Esophagus muscularis mucosa (tissue), 4 donors: ENCODE data around the gene FAM216B. TPM values are rescaled to one million over a fixed set of nuclear protein-coding genes. Genes with fewer than 3 reads are reported as not detected.

Experiments used
- DNase-seq: peaks from one replicate; pipeline ENCODE4 v3.0.0-alpha.2; 2017; ENCODE audit errors: extremely low spot score
- H3K27ac ChIP-seq, 4 donors: fragments of 200-600 bp; sonication (generic); replicated peaks in 1 of 4; 1 replicate in 3 of 4; 2 replicates in 1 of 4; pipeline ENCODE4 v1.5.1; 2016 to 2019; ENCODE audit warnings: mild to moderate bottlenecking in 1 of 4
- H3K27me3 ChIP-seq, 4 donors: fragments of 200-600 bp; sonication (generic); one replicate each; pipeline versions ENCODE4 v1.5.1 to v1.6.0; 2016 to 2019
- H3K36me3 ChIP-seq, 4 donors: fragments of 200-600 bp; sonication (generic); one replicate each; pipeline ENCODE4 v1.5.1; 2016 to 2019
- H3K4me1 ChIP-seq, 4 donors: fragments of 200-600 bp; sonication (generic); one replicate each; pipeline ENCODE4 v1.5.1; 2016 to 2019
- H3K4me3 ChIP-seq, 4 donors: fragments of 200-600 bp; sonication (generic); 1 replicate in 2 of 4; 2 replicates in 2 of 4; pipeline ENCODE4 v1.5.1; 2016 to 2019; ENCODE audit warnings: mild to moderate bottlenecking in 4 of 4, moderate library complexity in 1 of 4
- H3K9me3 ChIP-seq, 4 donors: fragments of 200-600 bp; sonication (generic); 1 replicate in 3 of 4; 2 replicates in 1 of 4; pipeline ENCODE4 v1.5.1; 2016 to 2019
- EP300 ChIP-seq: sonication (generic); formaldehyde crosslinking; IDR thresholded peaks from one replicate; pipeline ENCODE4 v1.6.1; 2017; ENCODE audit warnings: antibody characterized with exemption
- POLR2A ChIP-seq: fragments of 450-650 bp; IDR thresholded peaks from one replicate; pipeline ENCODE4 v1.6.1; 2017; ENCODE audit warnings: antibody characterized with exemption, moderate library complexity, mild to moderate bottlenecking, low read depth
- POLR2AphosphoS5 ChIP-seq, 2 donors: sonication (generic); formaldehyde crosslinking; IDR thresholded peaks; one replicate each; pipeline ENCODE4 v1.6.1; 2017; ENCODE audit warnings: antibody characterized with exemption in 2 of 2
- WGBS: methylation state at CpG from one replicate; pipeline ENCODE4 v1.1.5; 2018; 5-methylcytosine and 5-hydroxymethylcytosine counted together
- intact Hi-C: fragments of 100-400 bp; cut with DNase I; formaldehyde crosslinking; loops from one replicate; pipeline ENCODE4 v1.15.1; 2023
- total RNA-seq, 4 donors: library from RNA; depleted of rRNA; stranded (reverse); fragments of >200 nt; gene quantifications; one replicate each; pipeline versions ENCODE4 v1.1.0 to v1.2.1, GENCODE V29; 2016
- TF ChIP-seq, protein P1 (sequence below), 3 experiments: fragments of 200-600 bp in 2 of 3; fragments of 450-650 bp in 1 of 3; sonication (generic) in 2 of 3; IDR thresholded peaks; one replicate each; pipeline ENCODE4 v1.5.1; 2017 to 2019; ENCODE audit warnings: antibody characterized with exemption in 3 of 3, mild to moderate bottlenecking in 2 of 3, moderate library complexity in 1 of 3

FAM216B gene
- total RNA-seq, result not detected

DNA sequence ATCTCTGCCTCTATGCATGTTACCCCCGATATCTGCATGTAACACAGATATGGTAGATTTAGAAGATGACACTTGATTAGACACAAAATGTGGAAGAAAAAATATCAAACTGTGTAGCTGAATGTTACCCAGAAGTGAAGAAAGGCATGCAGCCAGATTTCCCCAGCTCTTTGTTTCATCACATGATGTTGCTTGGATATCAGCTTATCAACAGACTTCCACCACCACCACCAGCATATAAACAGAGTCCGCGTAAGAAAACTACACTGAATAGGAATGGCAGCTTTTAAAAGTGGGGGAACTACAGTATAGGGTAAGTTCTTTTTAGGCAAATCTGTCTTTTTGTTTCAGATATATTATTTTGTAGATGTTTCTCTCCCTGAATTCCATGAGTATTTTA, at the start of gene FAM216B:
TSS of gene FAM216B (plus strand) at position 233 of the 400 bp plus-strand sequence. CDS start 2,484 bp downstream, outside the sequence.
- H3K27me3 ChIP-seq, result no peaks in the 10 kb centered on the region
- no peak for DNase-seq
- H3K9me3 ChIP-seq, result no peaks in the 10 kb centered on the region
- H3K27ac ChIP-seq, result no peak within 1 kb of the TSS
- no peaks in the 10 kb centered on the region for H3K4me1 ChIP-seq
- intact Hi-C loops, result no loop called here
- no peaks in the 10 kb centered on the region for H3K36me3 ChIP-seq
- TF ChIP-seq, protein P1, sequence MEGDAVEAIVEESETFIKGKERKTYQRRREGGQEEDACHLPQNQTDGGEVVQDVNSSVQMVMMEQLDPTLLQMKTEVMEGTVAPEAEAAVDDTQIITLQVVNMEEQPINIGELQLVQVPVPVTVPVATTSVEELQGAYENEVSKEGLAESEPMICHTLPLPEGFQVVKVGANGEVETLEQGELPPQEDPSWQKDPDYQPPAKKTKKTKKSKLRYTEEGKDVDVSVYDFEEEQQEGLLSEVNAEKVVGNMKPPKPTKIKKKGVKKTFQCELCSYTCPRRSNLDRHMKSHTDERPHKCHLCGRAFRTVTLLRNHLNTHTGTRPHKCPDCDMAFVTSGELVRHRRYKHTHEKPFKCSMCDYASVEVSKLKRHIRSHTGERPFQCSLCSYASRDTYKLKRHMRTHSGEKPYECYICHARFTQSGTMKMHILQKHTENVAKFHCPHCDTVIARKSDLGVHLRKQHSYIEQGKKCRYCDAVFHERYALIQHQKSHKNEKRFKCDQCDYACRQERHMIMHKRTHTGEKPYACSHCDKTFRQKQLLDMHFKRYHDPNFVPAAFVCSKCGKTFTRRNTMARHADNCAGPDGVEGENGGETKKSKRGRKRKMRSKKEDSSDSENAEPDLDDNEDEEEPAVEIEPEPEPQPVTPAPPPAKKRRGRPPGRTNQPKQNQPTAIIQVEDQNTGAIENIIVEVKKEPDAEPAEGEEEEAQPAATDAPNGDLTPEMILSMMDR (IDR thresholded peaks at IDR 0.05), result no peak
- no peak for TF ChIP-seq EP300
- TF ChIP-seq POLR2AphosphoS5 (IDR thresholded peaks at IDR 0.05), result no peak
- no peak for TF ChIP-seq POLR2A
- 59% methylated on average over 3 of the region's 3 CpGs for WGBS
- H3K4me3 ChIP-seq, result no peak within 1 kb of the TSS

DNA sequence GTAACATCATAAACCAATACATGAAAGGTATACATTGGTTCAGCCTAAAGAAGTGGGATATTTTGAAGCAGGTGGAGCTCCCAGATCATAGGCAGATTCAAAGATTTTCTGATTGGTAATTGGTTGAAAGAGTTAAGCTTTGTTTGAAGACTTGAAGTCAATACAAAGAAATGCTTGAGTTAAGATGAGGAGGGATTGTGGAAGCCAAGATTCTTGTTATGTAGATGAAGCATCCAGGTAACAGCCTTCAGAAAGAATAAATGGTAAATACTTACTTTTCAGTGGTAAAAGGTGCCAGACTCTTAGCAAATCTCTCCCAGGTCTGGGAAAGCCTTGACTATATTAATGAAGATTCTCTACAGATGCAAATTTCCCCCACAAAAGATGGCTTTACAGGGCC, 49.3 kb upstream of the FAM216B start:
- no peak overlapping the region for H3K27ac ChIP-seq
- no peak overlapping the region for H3K4me3 ChIP-seq
- H3K36me3 ChIP-seq, result no peaks in the 10 kb centered on the region
- TF ChIP-seq POLR2AphosphoS5 (IDR thresholded peaks at IDR 0.05) (no peak), EP300 (no peak), POLR2A (no peak)
- TF ChIP-seq, protein P1 (IDR thresholded peaks at IDR 0.05), result no peak
- H3K9me3 ChIP-seq, result no peaks in the 10 kb centered on the region
- intact Hi-C loops, result no loop called here
- H3K4me1 ChIP-seq, result no peaks in the 10 kb centered on the region
- H3K27me3 ChIP-seq, result no peaks in the 10 kb centered on the region
- no peak for DNase-seq

DNA sequence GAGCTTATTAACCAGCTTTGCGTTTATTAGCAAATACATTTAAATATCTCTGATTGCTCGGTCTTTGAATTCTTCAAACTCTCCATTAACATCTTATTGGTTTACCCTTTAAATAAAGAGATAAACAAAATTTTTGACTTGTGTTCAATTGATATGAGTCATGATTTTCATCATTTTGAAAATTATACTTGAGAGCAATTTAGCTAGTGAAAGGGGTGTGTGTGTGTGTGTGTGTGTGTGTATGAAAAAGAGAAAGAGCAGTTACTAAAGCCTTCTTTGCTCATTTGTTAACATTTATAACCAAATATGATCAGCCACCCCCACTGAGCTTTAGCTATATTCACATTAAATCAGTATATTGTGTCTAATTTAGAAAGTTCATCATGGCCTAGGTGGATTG, 48.3 kb upstream of the FAM216B start:
- H3K27ac ChIP-seq, result no peak overlapping the region
- H3K36me3 ChIP-seq, result no peaks in the 10 kb centered on the region
- no peak for TF ChIP-seq EP300
- TF ChIP-seq, protein P1 (IDR thresholded peaks at IDR 0.05), result no peak
- TF ChIP-seq POLR2A, result no peak
- no peak for TF ChIP-seq POLR2AphosphoS5 (IDR thresholded peaks at IDR 0.05)
- H3K27me3 ChIP-seq, result no peaks in the 10 kb centered on the region
- WGBS, result 96% methylated on average over 2 of the region's 2 CpGs
- no peaks in the 10 kb centered on the region for H3K4me1 ChIP-seq
- no peak for DNase-seq
- intact Hi-C loops, result no loop called here
- no peaks in the 10 kb centered on the region for H3K9me3 ChIP-seq
- no peak overlapping the region for H3K4me3 ChIP-seq

DNA sequence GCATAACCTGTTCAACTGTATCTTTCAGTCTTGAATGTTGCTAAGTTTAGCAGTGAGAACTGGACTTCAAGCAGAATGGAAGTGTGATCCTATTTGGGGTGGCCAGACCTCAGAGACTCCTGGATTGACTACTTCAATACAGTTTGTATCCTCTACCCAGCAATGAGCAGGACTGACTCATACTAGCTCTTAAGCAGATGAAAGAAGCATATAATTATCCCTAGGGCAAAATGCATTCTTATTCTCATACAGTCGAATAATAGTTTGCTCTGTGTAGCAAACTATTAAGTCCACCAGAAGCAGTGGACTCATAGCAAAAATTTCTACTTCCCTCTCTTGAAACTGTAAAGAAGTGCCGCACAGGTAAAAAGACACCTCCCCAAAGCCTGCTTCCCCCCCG, 46.4 kb upstream of the FAM216B start:
- DNase-seq, result no peak
- H3K27me3 ChIP-seq, result no peaks in the 10 kb centered on the region
- H3K4me3 ChIP-seq, result no peak overlapping the region
- intact Hi-C loops, result no loop called here
- WGBS, result 98% methylated on average over 3 of the region's 3 CpGs
- H3K36me3 ChIP-seq, result no peaks in the 10 kb centered on the region
- no peaks in the 10 kb centered on the region for H3K9me3 ChIP-seq
- no peak for TF ChIP-seq POLR2AphosphoS5 (IDR thresholded peaks at IDR 0.05)
- no peak for TF ChIP-seq POLR2A
- TF ChIP-seq, protein P1 (IDR thresholded peaks at IDR 0.05), result no peak
- no peak for TF ChIP-seq EP300
- no peaks in the 10 kb centered on the region for H3K4me1 ChIP-seq
- no peak overlapping the region for H3K27ac ChIP-seq

DNA sequence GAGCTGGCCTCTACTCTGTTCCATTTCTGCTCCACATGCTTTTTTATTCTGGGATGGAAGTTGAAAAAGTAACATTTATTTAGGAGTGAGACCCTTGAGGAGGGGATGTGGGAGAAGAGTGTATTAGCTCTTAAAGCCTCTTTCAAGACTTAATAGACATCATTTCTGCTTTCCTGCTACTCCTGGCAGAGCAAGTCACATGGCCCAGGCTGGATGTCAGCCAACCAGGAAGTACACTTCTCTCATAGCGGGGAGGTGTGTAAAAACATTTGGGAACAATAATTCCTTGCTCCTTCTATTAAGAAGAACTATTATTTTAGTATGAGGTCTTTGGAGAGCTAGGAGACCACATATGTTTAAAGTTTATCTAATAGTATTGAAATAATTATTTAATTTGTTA, 40.6 kb upstream of the FAM216B start:
- no peak for DNase-seq
- no peak for TF ChIP-seq POLR2AphosphoS5 (IDR thresholded peaks at IDR 0.05)
- WGBS, result 54% methylated on average over 1 of the region's 1 CpG
- H3K36me3 ChIP-seq, result no peaks in the 10 kb centered on the region
- H3K27ac ChIP-seq, result no peak overlapping the region
- no peak overlapping the region for H3K4me3 ChIP-seq
- intact Hi-C loops, result no loop called here
- H3K9me3 ChIP-seq, result no peaks in the 10 kb centered on the region
- H3K4me1 ChIP-seq, result no peaks in the 10 kb centered on the region
- H3K27me3 ChIP-seq, result no peaks in the 10 kb centered on the region
